HG03354 (cell line): ENCODE results near the gene MAD1L1.
"Not testable (repeated sequence)": the region's sequence is repeated elsewhere in the genome, so short reads cannot be mapped to it uniquely, and the experiment has no call there.

Experiments
- ATAC-seq: cut with Tn5 transposase; IDR thresholded peaks from one replicate; pipeline ENCODE4 v1.9.1; 2021; ENCODE audit warnings: mild to moderate bottlenecking; ENCODE audit not compliant: unreplicated experiment, poor library complexity, severe bottlenecking

Gene MAD1L1

DNA sequence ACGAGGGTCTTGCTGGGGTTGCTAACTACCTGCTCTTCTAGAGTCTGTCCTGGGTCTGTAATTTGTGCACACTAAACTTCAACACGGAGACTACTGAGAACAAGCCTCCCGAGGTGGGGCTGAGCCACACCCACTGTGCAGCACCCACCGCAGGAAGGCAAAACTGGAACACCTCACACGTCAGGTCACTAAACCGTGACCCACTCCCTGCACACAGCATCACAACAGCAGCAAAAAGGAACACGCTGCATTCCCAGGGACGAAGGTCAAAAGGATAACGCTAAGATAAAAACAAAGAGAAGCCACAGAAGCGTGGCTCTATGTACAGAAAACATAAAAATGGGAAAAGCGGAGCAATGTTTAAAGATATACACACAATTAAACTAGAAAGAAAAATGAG lies 170.1 kb downstream of the MAD1L1 start:
- ATAC-seq, result no peak

DNA sequence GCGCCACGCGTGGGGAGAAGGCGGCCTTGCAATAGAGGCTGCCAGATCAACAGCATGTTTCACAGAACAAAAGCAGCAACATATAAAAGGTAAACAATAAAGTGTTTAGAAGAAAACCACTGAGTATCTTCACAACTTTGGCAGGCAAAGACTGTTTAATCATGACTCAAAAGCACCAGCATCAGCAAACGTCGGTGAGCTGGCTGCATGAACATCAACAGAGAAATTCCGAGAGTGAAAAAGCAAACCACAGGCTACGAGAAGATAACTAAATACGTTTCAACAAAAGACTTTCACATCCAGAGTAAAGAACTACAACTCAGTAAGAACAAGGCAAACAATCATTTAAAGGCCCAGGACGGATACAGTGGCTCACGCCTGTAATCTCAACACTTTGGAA lies 172.0 kb downstream of the MAD1L1 start:
- ATAC-seq, result no peak

GRCh38 chr7:2059964-2060700 lies 172.6 kb downstream of the MAD1L1 start:
- ATAC-seq, result no peak

DNA sequence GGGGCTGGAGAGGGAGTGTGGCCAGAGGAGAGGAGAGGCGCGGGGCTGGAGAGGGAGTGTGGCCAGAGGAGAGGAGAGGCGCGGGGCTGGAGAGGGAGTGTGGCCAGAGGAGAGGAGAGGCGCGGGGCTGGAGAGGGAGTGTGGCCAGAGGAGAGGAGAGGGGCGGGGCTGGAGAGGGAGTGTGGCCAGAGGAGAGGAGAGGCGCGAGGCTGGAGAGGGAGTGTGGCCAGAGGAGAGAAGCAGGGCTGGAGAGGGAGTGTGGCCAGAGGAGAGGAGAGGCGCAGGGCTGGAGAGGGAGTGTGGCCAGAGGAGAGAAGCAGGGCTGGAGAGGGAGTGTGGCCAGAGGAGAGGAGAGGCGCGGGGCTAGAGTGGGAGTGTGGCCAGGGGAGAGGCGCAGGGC lies 174.5 kb downstream of the MAD1L1 start:
- ATAC-seq, result not testable (repeated sequence)

DNA sequence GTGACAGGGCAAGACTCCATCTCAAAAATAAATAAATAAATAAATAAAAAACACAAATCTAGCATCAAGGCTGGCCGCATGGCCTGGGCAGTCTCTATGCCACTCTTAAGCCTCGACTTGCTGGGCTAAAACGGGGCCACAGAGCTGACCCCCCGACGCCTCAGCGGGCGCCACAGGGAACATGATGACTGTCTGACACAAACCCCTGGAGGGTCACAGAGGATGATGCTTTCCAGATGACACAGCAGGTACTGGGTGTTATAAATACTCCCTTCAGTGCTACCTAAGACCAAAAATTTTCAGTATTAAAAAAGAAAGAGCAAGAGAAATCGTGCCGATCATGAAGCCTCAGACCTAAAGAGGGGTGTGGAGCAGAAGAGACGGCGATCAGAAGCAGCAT lies 176.8 kb downstream of the MAD1L1 start:
- ATAC-seq, result no peak

DNA sequence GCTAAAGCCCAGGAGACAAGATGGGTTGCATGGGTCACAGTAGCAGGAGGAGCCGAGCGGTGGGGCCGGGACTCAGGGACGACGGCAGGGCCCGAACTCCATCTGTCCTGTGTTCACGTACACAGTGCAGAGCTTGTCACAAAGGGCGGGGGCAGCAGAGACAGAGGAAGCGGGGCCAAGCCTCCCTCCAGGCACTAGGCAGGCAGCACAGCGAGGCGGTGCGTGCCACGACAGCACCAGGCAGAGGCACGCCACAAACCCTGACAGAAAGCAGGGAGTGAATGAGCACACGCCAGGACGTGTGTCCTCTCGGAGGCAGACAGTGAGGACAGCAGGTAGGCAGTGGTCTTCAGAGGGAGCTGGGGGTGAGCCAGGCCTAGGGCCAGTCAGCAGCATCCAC lies 177.8 kb downstream of the MAD1L1 start:
- ATAC-seq, result no peak

- ATAC-seq, result no peak
Measured at GRCh38 chr7:2053395-2053794, 179.3 kb downstream of the MAD1L1 start.

- ATAC-seq, result no peak
Measured at GRCh38 chr7:2052657-2053048, 180.1 kb downstream of the MAD1L1 start.

GRCh38 chr7:2051707-2052656 lies 180.8 kb downstream of the MAD1L1 start:
- ATAC-seq, result no peak

DNA sequence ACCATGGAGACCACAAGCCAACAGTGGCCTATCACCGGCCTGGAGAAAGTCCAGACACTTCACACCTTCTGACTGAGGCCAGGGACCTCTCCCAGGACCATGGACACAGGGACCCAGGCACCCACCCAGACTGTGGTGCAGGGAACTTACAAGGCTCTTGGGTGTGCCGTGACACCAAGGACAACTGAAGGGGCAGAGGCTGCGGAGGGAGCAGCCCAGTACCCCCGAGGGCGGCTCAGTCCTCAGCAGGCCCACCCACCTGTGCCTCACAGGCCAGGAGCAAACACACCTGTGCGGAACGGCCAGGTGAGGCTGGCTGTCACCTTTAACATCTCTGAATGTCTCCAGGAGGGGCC lies 182.3 kb downstream of the MAD1L1 start:
- no peak for ATAC-seq

DNA sequence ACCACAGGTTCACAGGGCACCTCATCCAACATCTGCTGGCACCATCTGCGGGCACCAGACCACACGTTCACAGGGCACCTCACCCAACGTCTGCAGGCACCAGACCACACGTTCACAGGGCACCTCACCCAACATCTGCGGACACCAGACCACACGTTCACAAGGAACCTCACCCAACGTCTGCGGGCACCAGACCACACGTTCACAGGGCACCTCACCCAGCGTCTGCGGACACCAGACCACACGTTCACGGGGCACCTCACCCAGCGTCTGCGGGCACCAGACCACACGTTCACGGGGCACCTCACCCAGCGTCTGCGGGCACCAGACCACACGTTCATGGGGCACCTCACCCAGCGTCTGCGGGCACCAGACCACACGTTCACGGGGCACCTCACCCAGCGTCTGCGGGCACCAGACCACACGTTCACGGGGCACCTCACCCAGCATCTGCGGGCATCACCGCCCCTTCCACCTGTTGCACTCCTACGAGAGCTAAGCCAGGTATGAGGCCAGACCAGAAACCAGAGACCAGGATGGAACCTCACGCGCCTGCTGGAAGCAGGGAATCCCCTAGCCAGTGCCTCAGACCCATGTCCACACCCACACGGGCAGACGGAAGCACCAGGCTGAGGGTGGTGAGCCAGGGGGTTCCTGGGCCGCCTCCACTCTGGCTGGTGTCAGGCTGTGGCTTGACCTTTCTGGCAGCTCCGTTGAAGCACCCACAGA lies 182.8 kb downstream of the MAD1L1 start:
- ATAC-seq, result no peak

DNA sequence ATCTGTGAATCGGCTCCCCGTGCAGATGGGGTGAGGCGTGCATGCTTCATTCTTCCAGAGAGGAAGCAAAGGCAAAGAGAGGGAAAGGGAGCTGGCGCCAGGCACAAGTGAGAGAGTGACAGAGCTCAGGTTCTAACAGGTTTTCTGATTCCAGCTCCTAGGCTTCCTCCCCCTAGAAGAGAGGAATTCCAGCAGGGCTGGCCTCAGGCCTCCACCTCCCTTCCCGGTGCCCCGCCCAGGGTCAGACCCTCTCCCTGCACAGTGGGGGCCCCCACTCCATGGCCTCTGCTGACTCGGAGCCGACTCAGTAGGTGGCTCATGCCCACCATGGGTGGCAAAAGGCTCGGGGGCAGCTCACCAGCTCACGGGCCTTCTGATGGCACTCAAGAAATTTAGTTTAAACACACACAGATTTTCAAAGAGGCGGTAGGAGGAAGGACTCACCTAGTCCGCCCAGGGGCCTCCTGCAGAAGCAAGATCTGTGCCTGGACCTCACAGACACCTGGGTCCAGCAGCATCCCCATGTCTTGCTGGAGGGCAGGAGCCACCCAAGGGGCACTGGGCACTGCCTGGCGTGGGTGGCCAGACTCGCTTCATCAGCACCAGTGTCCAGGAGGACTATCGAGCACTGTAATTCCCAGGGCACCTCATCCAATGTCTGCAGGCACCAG lies 183.5 kb downstream of the MAD1L1 start:
- no peak for ATAC-seq

DNA sequence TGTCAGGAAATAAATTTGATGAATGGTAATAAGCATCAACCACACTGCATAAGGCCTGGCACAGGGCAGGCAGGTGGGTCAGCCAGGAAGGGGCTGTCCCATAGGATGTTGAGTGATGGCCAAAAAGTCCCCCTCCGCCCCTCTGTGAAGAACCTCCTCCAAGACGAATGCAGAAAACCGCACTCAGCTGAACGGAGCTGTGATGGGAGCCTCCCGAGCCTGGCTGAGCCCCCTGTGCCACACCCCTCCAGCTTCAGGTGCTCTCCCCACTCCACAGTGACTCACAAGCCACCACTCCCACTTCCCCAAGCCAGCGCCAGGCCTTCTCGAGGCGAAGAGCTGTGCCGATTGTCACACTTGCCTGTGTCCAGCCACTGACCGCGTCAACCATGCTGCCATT lies 184.2 kb downstream of the MAD1L1 start:
- no peak for ATAC-seq

GRCh38 chr7:2048006-2048405 lies 184.7 kb downstream of the MAD1L1 start:
- ATAC-seq, result no peak

GRCh38 chr7:2046581-2047565 lies 185.9 kb downstream of the MAD1L1 start:
- ATAC-seq, result no peak

GRCh38 chr7:2045559-2046405 lies 187.0 kb downstream of the MAD1L1 start:
- ATAC-seq, result no peak

DNA sequence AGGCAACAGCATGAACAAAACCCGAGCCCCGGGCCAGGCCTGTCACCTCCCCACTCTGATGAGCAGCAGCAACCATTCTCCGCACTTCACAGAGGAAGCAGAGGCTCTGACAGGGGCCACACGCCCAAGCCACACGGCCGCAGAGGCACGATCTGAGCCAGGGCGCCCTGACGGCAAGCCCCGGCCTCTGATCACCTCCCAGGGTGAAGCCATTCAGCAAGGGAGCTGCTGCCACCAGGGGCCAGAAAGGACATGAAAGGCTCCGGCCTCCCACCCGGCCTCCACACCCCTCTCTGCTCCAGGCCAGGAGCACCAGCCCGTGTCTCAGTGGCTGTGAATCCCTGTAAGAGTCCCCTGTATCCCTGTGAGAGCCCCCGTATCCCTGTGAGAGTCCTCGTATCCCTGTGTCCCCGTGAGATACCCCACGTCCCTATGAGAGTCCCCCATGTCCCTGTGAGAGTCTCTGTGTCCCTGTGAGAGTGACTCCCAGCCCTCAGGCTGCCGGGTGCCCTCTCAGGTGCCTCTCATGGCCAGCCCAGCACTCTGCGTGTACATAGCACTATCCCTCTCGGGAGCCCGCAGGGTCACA lies 187.8 kb downstream of the MAD1L1 start:
- ATAC-seq, result no peak
